Measurements from ENCODE around the gene CERT1. TPM values are rescaled to one million over a fixed set of nuclear protein-coding genes. Genes with fewer than 3 reads are reported as not detected.
A peak's percentile ranks its signal among the peaks of the same experiment; 100 is the strongest.

CERT1 gene
- total and polyA plus RNA-seq, 9 of the 15 experiments (the other 6 are each of a cell fraction or from before 2014, with no cell fraction given), result 3.4 to 24.7 (median 9.8) TPM

GRCh38 chr5:75536694-75537360 is 25.4 kb upstream of the CERT1 start:
- FAIRE-seq, result no peak
- 87% methylated on average over 6 of the region's 6 CpGs for WGBS (ENCODE audit: insufficient coverage, low coverage, missing lambda C conversion rate)
- Histone ChIP-seq H3K4me2 (ENCODE audit: insufficient read depth, low read length) (no peak overlapping the region), H3K27me3 (ENCODE audit: control insufficient read depth in 2 of 2, insufficient read depth in 2 of 2, low read length in 2 of 2) (no peaks in the 10 kb centered on the region), H3K9ac (ENCODE audit: insufficient read depth in 1 of 2, low read depth in 2 of 2, low read length in 2 of 2) (peak overlapping the region in 1 of 2 experiments; percentile 59; a peak in 1 of 4 replicates), H3K9me1 (ENCODE audit: control insufficient read depth, insufficient read depth, low read length) (no peaks in the 10 kb centered on the region), H3K27ac (ENCODE audit: extremely low read depth, low read depth, low read length) (no peak overlapping the region), H3K4me1 (replicated peaks in 1 of 2; ENCODE audit: control insufficient read depth in 2 of 2, insufficient read depth in 2 of 2, low read length in 2 of 2) (peaks cover 0 to 9% of the 10 kb centered on the region in 2 experiments; a peak in 2 of 5 replicates), H3K4me3 (no peak overlapping the region), H4K20me1 (replicated peaks; ENCODE audit: control insufficient read depth, insufficient read depth, low read length) (no peaks in the 10 kb centered on the region), H3K9me3 (replicated peaks; ENCODE audit: control insufficient read depth, insufficient read depth, low read depth, low read length) (no peaks in the 10 kb centered on the region), H2AFZ (ENCODE audit: low read depth, low read length) (no peak overlapping the region), H3K79me2 (ENCODE audit: control insufficient read depth, insufficient read depth, low read length) (peaks cover 46% of the 10 kb centered on the region), H3K36me3 (ENCODE audit: control insufficient read depth, insufficient read depth, low read length) (no peaks in the 10 kb centered on the region)
- no peak for DNase-seq (ENCODE audit: extremely low read depth in 1 of 4, low spot score in 3 of 4)
- ChIA-PET POLR2A (interaction anchor here (0.9 to 1.2 kb wide), 3 partner anchors 10 to 25 kb away, joined by 3 to 6 read pairs (median 6); partner anchors contain the start of genes CERT1 and POLK), CTCF (ENCODE audit: low intra/inter-chr PET ratio) (no interaction called here)
- TF ChIP-seq RFX1 (IDR thresholded peaks at IDR 0.05) (0 out of 2 replicates have a peak, but pooled peaks have one; percentile 2), DPF2 (IDR thresholded peaks at IDR 0.05) (no peak)
- no TSS peak for BruUV-seq (replicated peaks)
- in situ Hi-C loops (cut with MboI), result no loop called here
- intact Hi-C loops (cut with micrococcal nuclease), result no loop called here
- peak; percentile 65 for ATAC-seq

GRCh38 chr5:75536147-75536546 is 24.7 kb upstream of the CERT1 start:
- H3K27ac ChIP-seq (ENCODE audit: extremely low read depth, low read depth, low read length), result no peak overlapping the region
- FAIRE-seq, result no peak
- H3K79me2 ChIP-seq (ENCODE audit: control insufficient read depth, insufficient read depth, low read length), result peaks cover 46% of the 10 kb centered on the region
- H3K4me3 ChIP-seq, result no peak overlapping the region
- TF ChIP-seq LCOR (CRISPR knock-in tag; IDR thresholded peaks at IDR 0.05), result no peak
- peak; percentile 72 for TF ChIP-seq RFX1 (IDR thresholded peaks at IDR 0.05)
- TF ChIP-seq CEBPB (tag; IDR thresholded peaks at IDR 0.05), result 0 out of 2 replicates have a peak, but pooled peaks have one; percentile 20
- no peaks in the 10 kb centered on the region for H4K20me1 ChIP-seq (replicated peaks; ENCODE audit: control insufficient read depth, insufficient read depth, low read length)
- intact Hi-C loops (cut with micrococcal nuclease) (no loop called here), in situ Hi-C loops (cut with MboI) (no loop called here)
- no TSS peak for BruUV-seq (replicated peaks)
- CTCF ChIA-PET (ENCODE audit: low intra/inter-chr PET ratio), result no interaction called here
- peak overlapping the region in 1 of 2 experiments; percentile 59; a peak in 1 of 4 replicates for H3K9ac ChIP-seq (ENCODE audit: insufficient read depth in 1 of 2, low read depth in 2 of 2, low read length in 2 of 2)
- no peak for ATAC-seq
- no peaks in the 10 kb centered on the region for H3K27me3 ChIP-seq (ENCODE audit: control insufficient read depth in 2 of 2, insufficient read depth in 2 of 2, low read length in 2 of 2)
- POLR2A ChIA-PET, result interaction anchor here (0.9 to 1.2 kb wide), 2 partner anchors 10 to 24 kb away, joined by 3 to 6 read pairs; partner anchors contain the start of genes CERT1 and POLK
- H3K9me1 ChIP-seq (ENCODE audit: control insufficient read depth, insufficient read depth, low read length), result no peaks in the 10 kb centered on the region
- WGBS (ENCODE audit: insufficient coverage, low coverage, missing lambda C conversion rate), result 73% methylated on average over 3 of the region's 3 CpGs
- H3K4me2 ChIP-seq (ENCODE audit: insufficient read depth, low read length), result no peak overlapping the region
- H3K9me3 ChIP-seq (replicated peaks; ENCODE audit: control insufficient read depth, insufficient read depth, low read depth, low read length), result no peaks in the 10 kb centered on the region
- DNase-seq (ENCODE audit: extremely low read depth in 1 of 4, low spot score in 3 of 4), result no peak
- peaks cover 0 to 9% of the 10 kb centered on the region in 2 experiments; a peak in 2 of 5 replicates for H3K4me1 ChIP-seq (replicated peaks in 1 of 2; ENCODE audit: control insufficient read depth in 2 of 2, insufficient read depth in 2 of 2, low read length in 2 of 2)
- no peaks in the 10 kb centered on the region for H3K36me3 ChIP-seq (ENCODE audit: control insufficient read depth, insufficient read depth, low read length)
- H2AFZ ChIP-seq (ENCODE audit: low read depth, low read length), result no peak overlapping the region
